Measurements from ENCODE around the gene LMNTD2. TPM values are rescaled to one million over a fixed set of nuclear protein-coding genes. Genes with fewer than 3 reads are reported as not detected.

The LMNTD2 gene
- total and polyA plus RNA-seq, 2 of the 13 experiments (the other 11 are each of a cell fraction or from before 2014, with no cell fraction given): 1.1 to 3.1 TPM

GRCh38 chr11:553083-553987 lies 7.2 kb downstream of the LMNTD2 start:
- ATAC-seq: peak; percentile 3
- H3K27ac ChIP-seq (ENCODE audit: extremely low read length, insufficient read depth, low read length): no peak overlapping the region
- TF ChIP-seq ZNF530 (CRISPR knock-in tag; IDR thresholded peaks at IDR 0.05; ENCODE audit: low read depth) (no peak), PBX3 (CRISPR knock-in tag; IDR thresholded peaks at IDR 0.05; ENCODE audit: borderline replicate concordance) (no peak), ZNF263 (CRISPR knock-in tag; IDR thresholded peaks at IDR 0.05) (no peak), NR2F2 (IDR thresholded peaks at IDR 0.05; ENCODE audit: borderline replicate concordance, low read depth) (0 out of 2 replicates have a peak, but pooled peaks have one; percentile 15), ZNF576 (CRISPR knock-in tag; IDR thresholded peaks at IDR 0.05) (no peak), ZFX (CRISPR knock-in tag; IDR thresholded peaks at IDR 0.05; ENCODE audit: low read depth) (no peak), ATF1 (CRISPR knock-in tag; IDR thresholded peaks at IDR 0.05) (no peak), KLF15 (CRISPR knock-in tag; IDR thresholded peaks at IDR 0.05; ENCODE audit: borderline replicate concordance) (no peak), MTA1 (CRISPR knock-in tag; IDR thresholded peaks at IDR 0.05; ENCODE audit: borderline replicate concordance) (no peak), TAF15 (IDR thresholded peaks at IDR 0.05; ENCODE audit: low read depth, low read length, poor library complexity, severe bottlenecking) (no peak), ZFP36 (IDR thresholded peaks at IDR 0.05; ENCODE audit: borderline replicate concordance, low read depth, low read length, partially characterized antibody) (no peak), AFF4 (CRISPR knock-in tag; IDR thresholded peaks at IDR 0.05) (no peak), ZSCAN5A (CRISPR knock-in tag; IDR thresholded peaks at IDR 0.05; ENCODE audit: borderline replicate concordance) (no peak)
- TF ChIP-seq, protein P1, sequence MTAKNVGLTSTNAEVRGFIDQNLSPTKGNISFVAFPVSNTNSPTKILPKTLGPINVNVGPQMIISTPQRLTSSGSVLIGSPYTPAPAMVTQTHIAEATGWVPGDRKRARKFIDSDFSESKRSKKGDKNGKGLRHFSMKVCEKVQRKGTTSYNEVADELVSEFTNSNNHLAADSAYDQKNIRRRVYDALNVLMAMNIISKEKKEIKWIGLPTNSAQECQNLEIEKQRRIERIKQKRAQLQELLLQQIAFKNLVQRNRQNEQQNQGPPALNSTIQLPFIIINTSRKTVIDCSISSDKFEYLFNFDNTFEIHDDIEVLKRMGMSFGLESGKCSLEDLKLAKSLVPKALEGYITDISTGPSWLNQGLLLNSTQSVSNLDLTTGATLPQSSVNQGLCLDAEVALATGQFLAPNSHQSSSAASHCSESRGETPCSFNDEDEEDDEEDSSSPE (CRISPR knock-in tag; IDR thresholded peaks at IDR 0.05): no peak

More at GRCh38 chr11:553083-553987, 7.2 kb downstream of the LMNTD2 start:
- ChIA-PET POLR2A (interaction anchor here (0.6 to 1.4 kb wide), 4 partner anchors 9 to 34 kb away, joined by 3 to 5 read pairs (median 4); partner anchors contain the start of gene HRAS), CTCF (ENCODE audit: low intra/inter-chr PET ratio, low total read pairs) (no interaction called here)
- FAIRE-seq: no peak
- no peak for DNase-seq (ENCODE audit: low spot score)
- no peak overlapping the region for H3K9ac ChIP-seq (ENCODE audit: insufficient read depth, low read depth, low read length)
- H3K36me3 ChIP-seq (replicated peaks in 1 of 2; ENCODE audit: control insufficient read depth in 1 of 2, insufficient read depth in 2 of 2, low read length in 2 of 2): no peaks in the 10 kb centered on the region
- H3K4me3 ChIP-seq (replicated peaks in 1 of 3; ENCODE audit: insufficient read depth in 1 of 3, low read depth in 2 of 3, low read length in 3 of 3): peak overlapping the region in 1 of 3 experiments; percentile 71; a peak in 1 of 6 replicates
- peaks cover 11 to 27% of the 10 kb centered on the region in 2 experiments for H3K27me3 ChIP-seq (ENCODE audit: control insufficient read depth in 1 of 2, insufficient read depth in 2 of 2, low read length in 2 of 2)
- 33% methylated on average over 17 of the region's 27 CpGs for WGBS (ENCODE audit: low lambda C conversion rate)
- peaks cover 70% of the 10 kb centered on the region for H3K4me1 ChIP-seq (ENCODE audit: insufficient read depth, low read length)
- no TSS peak for BruUV-seq (replicated peaks)
- H3K79me2 ChIP-seq (ENCODE audit: insufficient read depth, low read length): no peaks in the 10 kb centered on the region
- H2AFZ ChIP-seq (ENCODE audit: low read length): no peak overlapping the region
- no peaks in the 10 kb centered on the region for H4K20me1 ChIP-seq (ENCODE audit: insufficient read depth, low read length)
- in situ Hi-C loops (cut with HindIII; ENCODE audit: extremely low pct_ligation_motif_present, low pct_unique_long_range_greater_than_20kb): loop anchor here (10.0 kb wide), 1 partner anchor 71 kb away; the partner anchor contains the start of genes CDHR5 and SCT
- no peaks in the 10 kb centered on the region for H3K9me3 ChIP-seq (ENCODE audit: low read length)
- peak overlapping the region; percentile 86 for H3K4me2 ChIP-seq (ENCODE audit: low read depth, low read length)
- intact Hi-C loops (cut with micrococcal nuclease; ENCODE audit: unreplicated experiment): loop anchor here (10.0 kb wide), 1 partner anchor 61 kb away; the partner anchor contains the start of gene IRF7

All from HepG2 (cell line).